Memory B cell (primary cell): ENCODE data around the gene PLEKHF1.

ENCODE experiments used
- ATAC-seq: fragments of 150-1000 bp; cut with Tn5 transposase; 2 replicates; pipeline ENCODE4 v1.10.0; 2021; ENCODE audit warnings: low read depth, mild to moderate bottlenecking, moderate library complexity
- DNase-seq, 2 donors: peaks; one replicate each; pipeline ENCODE4 v3.0.0; 2022; ENCODE audit warnings: low spot score in 2 of 2
- H3K27ac Mint-ChIP-seq: one replicate; pipeline ENCODE4 v1.8.0; 2022; ENCODE audit warnings: mild to moderate bottlenecking, moderate library complexity, mixed read lengths
- H3K27me3 Mint-ChIP-seq: one replicate; pipeline ENCODE4 v1.8.0; 2022; ENCODE audit warnings: mixed read lengths
- H3K36me3 Mint-ChIP-seq: one replicate; pipeline ENCODE4 v1.8.0; 2022; ENCODE audit warnings: mild to moderate bottlenecking, mixed read lengths
- H3K4me1 Mint-ChIP-seq: one replicate; pipeline ENCODE4 v1.8.0; 2022; ENCODE audit warnings: mixed read lengths
- H3K4me3 Mint-ChIP-seq: one replicate; pipeline ENCODE4 v1.8.0; 2022; ENCODE audit warnings: mild to moderate bottlenecking, moderate library complexity, mixed read lengths
- H3K9me3 Mint-ChIP-seq: one replicate; pipeline ENCODE4 v1.8.0; 2022; ENCODE audit warnings: mixed read lengths

Gene PLEKHF1

DNA sequence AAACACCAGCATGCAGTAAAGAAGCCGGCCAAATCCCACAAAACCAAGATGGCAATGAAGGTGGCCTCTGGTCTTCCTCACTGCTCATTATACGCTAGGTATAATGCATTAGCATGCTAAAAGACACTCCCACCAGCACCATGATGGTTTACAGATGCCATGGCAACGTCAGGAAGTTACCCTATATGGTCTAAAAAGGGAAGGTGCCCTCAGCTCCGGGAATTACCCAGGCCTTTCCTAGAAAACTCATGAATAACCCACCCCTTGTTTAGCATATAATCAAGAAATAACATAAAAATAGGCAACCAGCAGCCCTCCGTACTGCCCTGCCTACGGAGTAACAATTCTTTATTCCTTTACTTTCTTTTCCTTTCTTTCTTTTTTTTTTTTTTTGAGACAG, 21.1 kb upstream of the PLEKHF1 start:
- Mint-ChIP-seq H3K4me3 (no peak overlapping the region), H3K27ac (no peak overlapping the region), H3K36me3 (no peaks in the 10 kb centered on the region), H3K4me1 (no peaks in the 10 kb centered on the region), H3K9me3 (no peaks in the 10 kb centered on the region), H3K27me3 (peaks cover 7% of the 10 kb centered on the region)
- no peak for ATAC-seq
- no peak for DNase-seq

- Mint-ChIP-seq H3K27me3 (peaks cover 7% of the 10 kb centered on the region), H3K4me3 (no peak overlapping the region), H3K36me3 (no peaks in the 10 kb centered on the region), H3K4me1 (no peaks in the 10 kb centered on the region), H3K9me3 (no peaks in the 10 kb centered on the region), H3K27ac (no peak overlapping the region)
- no peak for ATAC-seq
- DNase-seq = no peak
These were observed 19.8 kb upstream of the PLEKHF1 start for GRCh38 chr19:29645491-29645867.

- Mint-ChIP-seq H3K36me3 (no peaks in the 10 kb centered on the region), H3K27me3 (peaks cover 7% of the 10 kb centered on the region), H3K4me1 (no peaks in the 10 kb centered on the region), H3K9me3 (no peaks in the 10 kb centered on the region), H3K4me3 (no peak overlapping the region), H3K27ac (no peak overlapping the region)
- no peak for ATAC-seq
- DNase-seq = no peak
These were observed 19.4 kb upstream of the PLEKHF1 start for GRCh38 chr19:29645911-29646310.

GRCh38 chr19:29650772-29651387, 14.4 kb upstream of the PLEKHF1 start:
- H3K27ac Mint-ChIP-seq = no peak overlapping the region
- ATAC-seq (no peak), DNase-seq (no peak)
- H3K4me3 Mint-ChIP-seq = no peak overlapping the region
- H3K27me3 Mint-ChIP-seq = peaks cover 6% of the 10 kb centered on the region
- H3K4me1 Mint-ChIP-seq = no peaks in the 10 kb centered on the region
- no peaks in the 10 kb centered on the region for H3K36me3 Mint-ChIP-seq
- H3K9me3 Mint-ChIP-seq = no peaks in the 10 kb centered on the region

DNA sequence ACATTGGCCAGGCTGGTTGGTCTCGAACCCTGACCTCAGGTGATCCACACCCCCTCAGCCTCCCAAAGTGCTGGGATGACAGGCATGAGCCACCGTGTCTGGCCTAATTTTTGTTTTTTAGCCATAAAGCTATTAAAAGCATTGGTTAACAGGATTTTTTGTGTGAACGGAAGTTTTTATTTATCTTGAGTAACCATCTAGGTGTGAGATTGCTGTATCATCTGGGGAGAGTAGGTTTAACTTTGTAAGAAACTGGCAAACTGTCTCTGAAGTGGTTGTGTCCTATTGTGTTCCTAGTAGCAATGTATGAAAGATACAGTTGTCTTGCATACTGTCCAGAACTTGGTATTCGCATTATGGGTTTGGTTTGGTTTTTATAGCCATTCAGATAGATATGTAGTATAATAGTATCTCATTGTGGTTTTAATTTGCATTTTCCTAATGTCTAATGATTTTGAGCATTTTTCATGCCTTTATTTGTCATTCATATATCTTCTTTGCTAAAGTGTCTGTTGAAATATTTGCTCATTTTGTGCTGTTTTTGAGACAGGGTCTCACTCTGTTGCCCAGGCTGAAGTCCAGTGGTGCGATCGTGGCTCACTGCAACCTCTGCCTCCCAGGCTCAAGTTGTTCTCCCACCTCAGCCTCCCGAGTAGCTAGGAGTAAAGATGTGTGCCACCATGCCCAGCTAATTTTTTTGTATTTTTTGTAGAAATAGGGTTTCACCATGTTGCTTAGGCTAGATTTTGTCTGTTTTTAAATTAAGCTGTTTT, 13.5 kb upstream of the PLEKHF1 start:
- no peak for ATAC-seq
- H3K27ac Mint-ChIP-seq = no peak overlapping the region
- H3K4me3 Mint-ChIP-seq = no peak overlapping the region
- no peaks in the 10 kb centered on the region for H3K9me3 Mint-ChIP-seq
- H3K27me3 Mint-ChIP-seq = peaks cover 5% of the 10 kb centered on the region
- no peak for DNase-seq
- H3K36me3 Mint-ChIP-seq = no peaks in the 10 kb centered on the region
- H3K4me1 Mint-ChIP-seq = no peaks in the 10 kb centered on the region

- DNase-seq (no peak), ATAC-seq (no peak)
- Mint-ChIP-seq H3K4me1 (no peaks in the 10 kb centered on the region), H3K27ac (no peak overlapping the region), H3K27me3 (peaks cover 6% of the 10 kb centered on the region), H3K9me3 (no peaks in the 10 kb centered on the region), H3K4me3 (no peak overlapping the region), H3K36me3 (no peaks in the 10 kb centered on the region)
These were observed 11.9 kb upstream of the PLEKHF1 start for GRCh38 chr19:29653398-29653797.

DNA sequence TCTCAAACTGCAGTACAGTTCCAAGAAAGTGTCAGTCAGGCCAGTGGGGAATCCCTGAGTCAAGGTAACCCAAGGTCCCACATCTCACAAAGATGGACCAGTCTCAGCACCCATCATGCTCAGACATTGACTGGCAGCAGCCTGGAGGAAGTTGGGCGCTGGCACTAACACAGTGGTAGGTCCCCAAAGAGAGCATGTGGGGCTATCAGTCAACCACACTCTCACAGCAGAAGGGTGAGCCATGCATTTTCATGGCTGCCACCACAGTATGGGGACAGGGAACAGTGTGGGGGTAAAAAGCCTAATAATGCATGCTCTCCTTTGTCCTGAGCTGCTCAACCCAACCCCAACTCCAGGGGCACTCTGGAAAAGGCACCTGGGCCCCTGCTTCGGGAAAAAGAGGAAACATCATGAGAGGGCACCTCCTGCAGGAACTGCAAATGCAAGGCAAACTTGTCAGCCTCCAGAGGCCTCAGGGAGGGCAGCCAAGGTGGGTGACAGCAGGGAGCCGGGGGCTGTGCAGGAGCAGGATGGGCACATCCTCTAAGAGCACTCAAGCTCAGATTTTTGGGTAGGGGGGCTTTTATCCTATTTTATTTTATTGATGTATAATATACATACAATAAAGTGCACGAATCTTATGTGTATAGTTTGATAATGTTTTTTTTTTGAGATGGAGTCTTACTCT, 9.5 kb upstream of the PLEKHF1 start:
- no peak overlapping the region for H3K27ac Mint-ChIP-seq
- H3K9me3 Mint-ChIP-seq = no peaks in the 10 kb centered on the region
- no peak for ATAC-seq
- H3K36me3 Mint-ChIP-seq = no peaks in the 10 kb centered on the region
- H3K4me1 Mint-ChIP-seq = no peaks in the 10 kb centered on the region
- peaks cover 6% of the 10 kb centered on the region for H3K27me3 Mint-ChIP-seq
- DNase-seq = no peak
- no peak overlapping the region for H3K4me3 Mint-ChIP-seq

DNA sequence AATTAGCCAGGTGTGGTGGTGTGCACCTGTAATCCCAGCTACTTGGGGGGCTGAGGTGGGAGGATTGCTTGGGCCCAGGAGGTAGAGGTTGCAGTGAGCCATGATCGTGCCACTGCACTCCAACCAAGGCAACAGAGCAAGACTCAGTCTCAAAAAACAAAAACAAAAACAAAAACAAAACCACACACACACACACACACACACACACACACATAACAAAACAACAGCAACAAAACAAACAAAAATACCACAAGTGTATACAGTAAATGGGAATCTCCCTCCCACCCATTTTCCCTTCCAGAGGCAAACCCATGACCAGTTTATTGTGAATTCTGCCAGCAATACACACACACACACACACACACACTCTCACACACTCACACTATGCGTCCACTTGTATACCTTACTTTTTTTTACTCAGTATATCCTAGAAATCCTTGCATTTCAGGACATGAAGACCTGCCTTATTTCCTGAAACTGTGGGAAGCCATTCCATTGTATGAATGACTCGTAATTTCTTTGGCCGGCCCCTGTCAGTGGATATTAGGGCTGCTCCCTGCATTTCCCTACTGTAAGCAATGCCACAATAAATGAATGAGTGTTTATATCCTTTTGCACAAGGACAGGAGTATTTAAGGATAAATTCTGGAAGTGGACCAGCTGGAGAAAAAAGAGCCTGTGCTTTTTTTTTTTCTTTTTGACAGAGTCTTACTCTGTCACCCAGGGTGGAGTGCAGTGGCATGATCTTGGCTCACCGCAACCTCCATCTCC, 6.9 kb upstream of the PLEKHF1 start:
- Mint-ChIP-seq H3K27ac (no peak overlapping the region), H3K27me3 (peaks cover 2% of the 10 kb centered on the region), H3K9me3 (no peaks in the 10 kb centered on the region), H3K4me3 (no peak overlapping the region), H3K4me1 (no peaks in the 10 kb centered on the region), H3K36me3 (no peaks in the 10 kb centered on the region)
- DNase-seq = no peak
- no peak for ATAC-seq

DNA sequence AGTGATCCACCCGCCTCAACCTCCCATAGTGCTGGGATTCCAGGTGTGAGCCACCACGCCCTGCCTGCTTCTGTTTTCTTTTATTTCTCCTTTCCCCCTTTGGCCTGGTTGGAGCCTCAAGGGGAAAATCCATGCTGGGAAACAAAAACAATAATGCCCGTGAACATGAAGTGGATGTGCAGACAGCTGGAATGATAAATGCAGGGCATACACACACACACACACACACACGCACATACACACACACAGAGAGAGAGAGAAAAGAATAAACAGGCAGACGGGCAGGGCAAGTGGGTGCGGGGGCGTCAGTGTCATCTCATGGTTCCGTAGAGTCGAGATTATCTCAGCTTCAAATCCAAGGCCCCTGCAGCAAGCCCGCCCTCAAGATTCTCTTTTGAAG, 4.4 kb upstream of the PLEKHF1 start:
- no peak overlapping the region for H3K27ac Mint-ChIP-seq
- H3K4me3 Mint-ChIP-seq = no peak overlapping the region
- H3K36me3 Mint-ChIP-seq = no peaks in the 10 kb centered on the region
- DNase-seq (no peak), ATAC-seq (no peak)
- no peaks in the 10 kb centered on the region for H3K9me3 Mint-ChIP-seq
- H3K4me1 Mint-ChIP-seq = no peaks in the 10 kb centered on the region
- H3K27me3 Mint-ChIP-seq = peaks cover 2% of the 10 kb centered on the region

DNA sequence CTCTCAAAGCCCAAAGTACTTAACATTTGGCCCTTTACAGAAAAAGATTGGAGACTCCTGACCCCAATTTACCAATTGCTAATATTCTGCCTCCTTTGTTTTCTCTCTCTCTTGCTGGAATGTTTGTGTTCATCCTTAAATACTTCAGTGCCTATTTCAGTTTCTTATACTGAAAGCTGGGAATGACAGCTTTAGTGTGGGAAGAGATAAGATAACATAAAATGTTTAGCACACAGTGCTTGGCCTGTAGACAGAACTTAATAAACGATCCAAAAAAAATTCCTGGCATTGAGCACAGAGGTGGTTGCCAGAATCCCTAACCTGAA, 3.0 kb upstream of the PLEKHF1 start:
- no peak for ATAC-seq
- Mint-ChIP-seq H3K9me3 (no peaks in the 10 kb centered on the region), H3K27me3 (no peaks in the 10 kb centered on the region), H3K36me3 (no peaks in the 10 kb centered on the region), H3K4me3 (no peak overlapping the region), H3K27ac (no peak overlapping the region), H3K4me1 (peaks cover 8% of the 10 kb centered on the region)
- DNase-seq = no peak

DNA sequence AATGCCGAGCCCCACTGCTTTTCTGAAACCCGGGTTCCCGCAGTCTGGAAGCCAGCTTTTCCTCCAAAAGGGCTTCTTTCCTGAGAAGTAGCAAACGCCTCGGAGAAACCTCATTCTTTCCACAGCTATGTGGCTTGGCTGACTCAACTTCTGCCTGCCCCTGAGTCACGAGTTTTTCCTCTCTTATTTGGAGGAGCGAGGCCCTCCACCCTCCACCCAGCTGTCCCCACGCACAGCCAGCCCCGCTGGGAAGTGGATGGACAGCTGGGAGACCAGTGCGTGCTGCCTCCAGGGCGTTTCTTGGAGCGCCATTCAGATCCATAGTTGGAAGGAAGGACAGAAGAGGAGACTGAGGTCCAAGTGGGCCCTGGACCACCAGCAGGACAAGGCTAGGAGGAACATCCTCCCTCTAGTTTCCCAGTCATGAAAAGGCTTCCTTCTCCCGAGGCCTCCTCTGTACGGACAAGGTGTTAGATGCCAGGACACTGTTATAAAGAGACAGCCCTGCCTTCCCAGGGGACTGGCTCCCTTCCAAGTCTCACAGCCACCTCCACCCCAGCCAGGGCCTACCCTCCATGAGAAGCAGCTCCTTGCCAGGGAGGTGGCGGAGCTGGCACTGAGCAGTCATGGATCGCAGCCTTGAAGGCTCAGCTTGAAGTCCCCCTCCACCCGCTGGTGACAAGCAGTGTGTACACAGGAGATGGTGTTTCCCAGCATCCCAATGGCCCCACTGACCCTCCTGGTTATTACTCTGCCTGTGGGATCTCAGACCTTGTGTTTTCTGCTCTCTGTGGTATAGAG, 2.5 kb upstream of the PLEKHF1 start:
- no peaks in the 10 kb centered on the region for H3K27me3 Mint-ChIP-seq
- H3K4me1 Mint-ChIP-seq = peaks cover 11% of the 10 kb centered on the region
- H3K4me3 Mint-ChIP-seq = no peak overlapping the region
- no peaks in the 10 kb centered on the region for H3K9me3 Mint-ChIP-seq
- DNase-seq (no peak), ATAC-seq (no peak)
- no peak overlapping the region for H3K27ac Mint-ChIP-seq
- H3K36me3 Mint-ChIP-seq = no peaks in the 10 kb centered on the region

DNA sequence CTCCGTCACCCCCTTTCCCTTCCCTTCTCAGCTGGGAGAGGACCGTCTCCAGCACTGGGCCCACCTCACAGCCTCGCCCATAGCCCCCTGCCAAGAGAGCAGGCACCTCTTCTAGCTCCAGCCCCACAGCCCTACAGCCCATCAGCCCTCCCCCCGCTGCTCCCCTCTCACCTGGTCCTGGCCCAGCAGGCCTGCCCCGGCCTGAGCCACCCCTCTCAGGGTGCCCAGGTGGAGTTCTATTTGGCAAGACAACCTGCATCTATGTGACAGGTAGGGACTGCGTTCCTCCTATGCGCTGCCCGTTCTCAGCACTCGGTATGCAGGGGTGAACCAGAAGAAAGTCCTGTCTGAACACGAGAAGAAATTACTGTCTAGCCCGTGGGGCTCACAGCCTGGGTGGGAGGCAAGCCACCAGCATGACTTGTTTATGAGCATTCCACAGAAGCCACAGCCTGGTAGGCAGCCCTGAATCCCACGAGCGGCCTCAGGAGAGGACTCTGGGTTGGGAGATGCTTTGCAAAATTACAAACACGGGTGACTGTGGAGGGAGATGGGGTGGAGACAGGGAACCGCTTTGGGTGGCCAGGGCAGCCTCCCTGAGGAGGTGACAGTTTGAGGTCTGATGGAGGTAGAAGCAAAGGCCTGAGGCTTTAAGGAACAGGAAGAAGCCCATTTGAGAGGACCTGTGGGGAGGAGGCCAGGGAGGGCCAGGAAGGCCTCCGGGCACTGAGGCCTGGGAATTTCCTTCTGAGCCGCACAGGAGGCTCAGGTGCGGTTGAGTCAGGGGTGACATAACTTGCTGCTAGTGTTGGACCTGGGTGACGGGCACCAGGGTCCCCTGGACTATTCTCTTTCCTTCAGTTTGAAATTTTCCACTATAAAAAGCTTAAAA, 1.2 kb upstream of the PLEKHF1 start:
- peak overlapping the region; percentile 67 for H3K4me3 Mint-ChIP-seq
- no peak overlapping the region for H3K27ac Mint-ChIP-seq
- DNase-seq (no peak), ATAC-seq (no peak)
- H3K36me3 Mint-ChIP-seq = no peaks in the 10 kb centered on the region
- no peaks in the 10 kb centered on the region for H3K9me3 Mint-ChIP-seq
- H3K27me3 Mint-ChIP-seq = no peaks in the 10 kb centered on the region
- peaks cover 13% of the 10 kb centered on the region for H3K4me1 Mint-ChIP-seq

GRCh38 chr19:29664753-29665214, 477 bp upstream of the PLEKHF1 start:
- no peaks in the 10 kb centered on the region for H3K36me3 Mint-ChIP-seq
- DNase-seq (no peak), ATAC-seq (peak; percentile 30)
- peaks cover 15% of the 10 kb centered on the region for H3K4me1 Mint-ChIP-seq
- H3K27me3 Mint-ChIP-seq = no peaks in the 10 kb centered on the region
- H3K27ac Mint-ChIP-seq = peak overlapping the region; percentile 40
- peak overlapping the region; percentile 67 for H3K4me3 Mint-ChIP-seq
- no peaks in the 10 kb centered on the region for H3K9me3 Mint-ChIP-seq
